GM19372 (cell line): ENCODE data around the gene A4GALT.
"Not testable (repeated sequence)": the region's sequence is repeated elsewhere in the genome, so short reads cannot be mapped to it uniquely, and the experiment has no call there.

Experiments
- ATAC-seq: cut with Tn5 transposase; IDR thresholded peaks from one replicate; pipeline ENCODE4 v1.9.1; 2021; ENCODE audit warnings: mild to moderate bottlenecking, low read depth, moderate library complexity; ENCODE audit not compliant: unreplicated experiment

The A4GALT gene

DNA sequence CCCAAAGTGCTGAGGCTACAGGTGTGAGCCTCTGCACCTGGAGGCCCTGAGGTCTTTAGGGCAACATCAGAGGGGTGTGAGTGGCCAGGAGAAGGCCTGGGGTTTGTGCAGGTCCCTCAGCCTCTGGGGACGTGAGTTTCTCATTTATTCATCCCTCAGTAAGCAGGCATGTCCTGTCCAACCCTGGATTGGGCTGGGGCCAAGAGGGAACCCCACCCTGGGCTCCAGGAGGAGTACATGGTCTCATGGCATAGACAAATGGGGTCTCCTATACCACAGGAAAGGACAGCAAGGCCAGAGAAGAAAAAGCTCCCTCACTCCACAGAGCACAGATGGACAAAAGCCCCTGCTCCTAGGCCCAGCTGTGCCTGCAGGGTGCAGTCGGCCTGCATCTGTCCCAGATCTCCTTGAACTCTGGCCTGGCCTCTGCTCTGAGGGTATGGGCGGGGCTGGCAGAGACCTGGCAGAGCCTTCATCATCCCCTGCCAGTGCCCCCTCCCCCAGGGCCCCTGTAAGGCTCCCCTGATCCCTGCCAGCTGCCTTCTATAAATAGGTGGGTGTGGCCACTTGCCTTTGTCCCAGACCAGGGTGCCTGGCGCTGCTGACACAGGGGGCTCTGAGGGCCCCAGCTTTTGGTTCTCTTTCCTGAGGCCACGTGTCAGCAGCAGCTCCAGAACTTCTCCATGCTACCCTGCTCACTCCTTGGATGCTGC lies 34.6 kb downstream of the A4GALT start:
- no peak for ATAC-seq

DNA sequence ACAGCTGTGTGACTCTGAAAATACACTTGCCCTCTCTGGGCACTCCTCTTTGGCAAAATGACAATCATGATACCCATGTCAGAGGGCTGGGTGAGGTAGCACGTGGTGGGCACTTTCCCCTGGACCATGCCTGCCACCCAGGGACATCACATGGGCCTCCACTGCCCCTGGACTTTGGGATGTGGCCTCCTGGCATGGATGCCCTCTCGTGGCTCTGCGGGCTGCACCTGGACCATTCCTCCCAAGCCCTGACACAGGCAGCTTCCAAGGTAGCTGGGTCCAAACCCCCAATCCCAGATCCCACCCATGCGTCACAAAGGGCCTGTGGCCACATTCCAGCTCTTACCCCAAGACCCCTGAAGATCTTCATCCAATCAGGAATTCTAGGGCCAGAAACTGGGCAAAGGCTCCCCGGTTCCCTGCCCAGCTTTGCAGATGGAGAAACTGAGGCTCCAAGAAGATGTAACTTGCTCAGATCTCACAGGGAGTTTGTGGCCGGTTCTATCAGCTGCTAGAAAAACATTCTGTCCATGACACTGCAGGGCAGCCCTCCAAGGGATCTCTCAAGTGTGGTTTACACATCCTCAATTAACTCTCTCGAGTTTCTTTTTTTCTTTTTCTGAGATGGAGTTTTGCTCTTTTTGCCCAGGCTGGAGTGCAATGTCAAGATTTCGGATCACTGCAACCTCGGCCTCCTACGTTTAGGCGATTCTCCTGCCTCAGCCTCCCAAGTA lies 36.0 kb downstream of the A4GALT start:
- no peak for ATAC-seq

DNA sequence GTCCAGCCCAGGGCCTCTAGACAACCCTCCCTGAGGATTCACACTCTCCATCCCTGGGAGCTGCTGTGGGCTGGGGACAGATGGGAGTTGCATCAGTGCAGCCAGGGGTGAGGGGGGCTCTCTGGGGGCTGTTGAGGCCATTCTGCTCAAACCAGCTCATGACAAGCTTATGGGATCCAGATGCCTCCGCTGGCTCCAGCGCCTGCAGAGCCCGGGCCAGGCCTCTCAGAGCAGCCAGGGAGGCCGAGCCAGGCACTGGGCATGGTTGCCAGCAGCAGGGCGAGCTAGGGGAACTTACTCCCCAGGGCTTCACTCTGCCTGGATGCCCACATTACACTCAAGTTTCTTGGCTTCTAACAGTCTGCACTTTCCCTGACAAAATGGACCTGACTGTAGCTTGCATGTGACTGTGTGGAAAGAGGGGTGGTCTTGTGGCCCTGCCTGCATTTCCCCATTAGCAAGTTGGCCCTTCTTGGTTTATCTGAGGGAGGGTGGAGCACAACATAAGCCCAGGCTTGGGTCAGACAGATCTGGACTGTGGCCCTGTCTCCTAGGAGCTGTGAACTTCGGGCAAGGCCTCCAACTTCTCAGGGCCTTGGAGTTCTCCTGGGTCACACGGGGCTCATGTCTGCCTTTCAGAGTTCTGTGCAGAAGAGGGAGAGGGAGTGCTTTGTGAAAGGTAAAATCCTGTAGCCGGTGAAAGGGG lies 36.9 kb downstream of the A4GALT start:
- ATAC-seq: no peak

DNA sequence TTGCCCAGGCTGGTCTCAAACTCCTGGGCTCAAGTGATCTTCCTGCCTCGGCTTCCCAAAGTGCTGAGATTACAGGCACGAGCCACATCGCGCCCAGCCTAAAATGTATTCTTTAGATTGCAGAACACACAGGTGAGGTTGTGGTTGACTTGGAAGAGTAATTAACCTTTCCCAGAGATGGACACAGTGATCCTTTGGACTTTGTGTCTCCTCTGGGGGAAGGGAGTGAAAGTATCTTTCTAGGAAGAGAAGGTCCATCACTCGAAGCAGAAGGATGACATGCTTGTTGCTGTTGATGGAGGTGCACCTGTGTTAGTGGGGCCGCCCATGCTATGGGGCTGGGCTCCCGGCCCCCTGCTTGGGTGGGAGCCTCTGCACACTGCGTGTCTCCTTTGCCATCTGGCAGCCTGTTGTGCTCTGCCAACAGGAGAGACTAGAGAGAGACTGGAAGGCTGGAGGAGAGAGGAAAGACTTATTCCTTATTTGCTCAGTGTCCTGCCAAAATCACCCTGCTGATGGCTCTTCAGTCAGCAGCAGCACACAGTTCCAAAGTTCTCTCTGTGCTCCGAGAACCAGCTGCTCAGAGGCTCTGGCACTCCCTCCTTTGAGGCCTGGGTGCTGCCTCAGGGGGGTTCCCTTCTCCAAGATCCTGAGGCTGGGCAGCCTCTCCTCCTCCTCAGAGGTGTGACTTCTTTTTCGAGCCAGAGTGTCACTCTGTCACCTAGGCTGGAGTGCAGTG lies 38.4 kb downstream of the A4GALT start:
- no peak for ATAC-seq

DNA sequence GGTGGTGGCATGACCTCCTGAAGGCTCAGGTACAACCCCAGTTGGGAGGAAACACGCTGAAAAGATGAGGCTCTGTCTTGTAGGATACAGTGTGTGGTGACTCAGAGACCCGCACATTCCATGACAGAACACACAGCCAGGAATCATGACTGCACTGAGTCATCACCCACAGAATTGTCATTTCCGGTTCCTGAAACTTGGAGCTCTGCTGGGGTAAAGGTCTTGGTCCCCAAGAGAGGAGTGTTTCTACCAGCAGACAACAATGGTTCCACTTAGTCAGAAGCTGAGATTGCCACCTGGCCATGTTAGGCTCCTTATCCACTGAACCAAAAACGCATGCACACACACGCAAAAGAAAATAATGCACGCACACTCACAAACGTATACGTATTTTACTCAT lies 40.0 kb downstream of the A4GALT start:
- no peak for ATAC-seq

DNA sequence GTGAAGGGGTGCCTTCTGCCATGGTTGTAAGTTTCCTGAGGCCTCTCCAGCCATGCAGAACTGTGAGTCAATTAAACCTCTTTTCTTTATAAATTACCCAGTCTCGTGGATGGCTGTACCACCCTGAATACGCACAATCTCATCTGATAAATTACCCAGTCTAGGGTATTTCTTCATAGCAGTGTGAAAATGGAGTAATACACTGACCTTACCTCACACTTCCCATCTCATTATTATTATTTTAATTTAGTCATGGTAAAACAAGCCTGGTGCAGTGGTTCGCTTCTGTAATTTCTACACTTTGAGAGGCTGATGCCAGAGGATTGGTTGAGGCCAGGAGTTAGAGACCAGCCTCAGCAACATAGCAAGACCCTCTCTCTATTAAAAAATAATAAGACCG lies 41.0 kb downstream of the A4GALT start:
- no peak for ATAC-seq

DNA sequence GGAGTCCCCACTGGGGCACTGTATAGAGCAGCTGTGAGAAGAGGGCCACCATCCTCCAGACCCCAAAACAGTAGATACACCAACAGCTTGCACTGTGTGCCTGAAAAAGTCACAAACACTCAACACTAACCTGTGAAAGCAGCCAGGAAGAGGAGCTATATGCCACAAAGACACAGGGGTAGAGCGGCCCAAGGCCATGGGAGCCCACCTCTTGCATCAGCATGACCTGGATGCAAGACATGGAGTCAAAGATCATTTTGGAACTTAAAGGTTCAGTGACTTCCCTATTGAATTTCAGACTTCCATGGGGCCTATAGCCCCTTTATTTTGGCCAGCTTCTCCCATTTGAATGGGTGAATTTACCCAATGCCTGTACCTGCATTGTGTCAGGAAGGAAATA lies 41.8 kb downstream of the A4GALT start:
- ATAC-seq: no peak

DNA sequence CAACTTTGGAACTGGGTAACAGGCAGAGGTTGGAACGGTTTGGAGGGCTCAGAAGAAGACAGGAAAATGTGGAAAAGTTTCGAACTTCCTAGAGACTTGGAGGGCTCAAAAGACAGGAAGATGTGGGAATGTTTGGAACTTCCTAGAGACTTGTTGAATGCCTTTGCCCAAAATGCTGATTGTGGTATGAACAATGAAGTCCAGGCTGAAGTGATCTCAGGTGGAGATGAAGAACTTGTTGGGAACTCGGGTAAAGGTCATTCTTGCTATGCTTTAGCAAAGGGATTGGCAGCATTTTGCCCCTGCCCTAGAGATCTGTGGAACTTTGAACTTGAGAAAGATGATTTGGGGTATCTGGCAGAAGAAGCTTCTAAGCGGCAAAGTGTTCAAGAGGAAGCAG lies 42.7 kb downstream of the A4GALT start:
- not testable (repeated sequence) for ATAC-seq

DNA sequence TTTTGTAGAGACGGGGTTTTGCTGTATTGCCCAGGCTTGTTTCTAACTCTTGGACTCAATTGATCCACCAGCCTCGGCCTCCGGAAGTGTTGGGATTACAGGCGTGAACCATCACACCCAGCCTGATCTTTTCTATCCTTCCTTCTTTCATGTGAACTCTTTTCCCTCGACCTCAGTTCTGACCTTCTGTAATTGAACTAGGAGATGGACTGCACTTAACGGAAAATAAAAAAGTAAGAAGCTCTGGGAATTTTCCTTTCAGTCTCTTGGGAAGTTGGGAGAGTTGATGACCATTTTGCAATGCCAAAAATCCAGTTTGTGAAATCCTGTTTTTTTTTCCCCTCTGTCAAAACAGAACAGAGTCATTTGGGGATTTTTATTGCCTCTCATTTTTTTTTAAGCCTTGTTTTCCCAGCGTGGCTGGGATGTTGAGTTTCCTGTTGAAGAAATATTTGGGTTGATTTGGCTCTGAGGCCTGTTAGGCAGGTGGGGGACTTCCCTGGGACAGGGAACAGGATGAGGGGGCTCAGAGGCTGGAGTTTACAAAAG lies 44.5 kb downstream of the A4GALT start:
- ATAC-seq: no peak

DNA sequence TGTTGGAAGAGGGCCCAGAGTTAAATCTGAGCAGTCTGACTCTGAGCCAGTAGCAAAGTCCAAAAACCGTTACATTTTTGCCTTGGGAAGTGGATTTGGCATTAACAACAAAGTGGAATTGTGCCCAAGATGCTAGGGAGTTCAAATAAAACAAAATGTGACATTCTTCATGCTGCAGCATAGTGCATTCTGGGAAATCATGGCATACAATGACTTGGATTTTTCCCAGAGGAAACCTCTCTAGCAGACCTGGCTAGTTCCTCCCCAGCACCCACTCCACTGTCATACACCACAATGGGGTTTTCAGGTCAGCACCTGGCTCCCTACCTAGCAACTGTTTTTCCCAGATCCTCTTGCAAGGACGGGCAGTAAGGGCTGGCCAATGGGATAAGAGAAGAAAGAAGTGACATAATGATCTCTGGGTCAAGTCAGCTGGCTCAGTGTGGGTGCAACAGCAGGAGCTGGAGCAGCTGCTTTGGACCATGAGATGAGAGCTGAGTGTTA lies 46.7 kb downstream of the A4GALT start:
- ATAC-seq: no peak

DNA sequence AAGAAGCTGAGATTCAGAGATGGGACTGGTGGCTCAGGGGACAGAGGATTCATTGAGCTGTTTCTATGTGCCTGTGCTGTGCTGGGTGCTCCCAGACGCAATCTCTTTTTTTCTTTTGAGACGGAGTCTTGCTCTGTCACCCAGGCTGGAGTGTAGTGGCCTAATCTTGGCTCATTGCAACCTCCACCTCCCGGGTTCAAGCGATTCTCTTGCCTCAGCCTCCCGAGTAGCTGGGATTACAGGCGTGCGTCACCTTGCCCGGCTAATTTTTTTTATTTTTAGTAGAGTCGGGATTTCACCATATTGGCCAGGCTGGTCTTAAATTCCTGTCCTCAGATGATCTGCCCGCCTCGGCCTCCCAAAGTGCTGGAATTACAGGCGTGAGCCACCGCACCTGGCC lies 47.6 kb downstream of the A4GALT start:
- not testable (repeated sequence) for ATAC-seq

DNA sequence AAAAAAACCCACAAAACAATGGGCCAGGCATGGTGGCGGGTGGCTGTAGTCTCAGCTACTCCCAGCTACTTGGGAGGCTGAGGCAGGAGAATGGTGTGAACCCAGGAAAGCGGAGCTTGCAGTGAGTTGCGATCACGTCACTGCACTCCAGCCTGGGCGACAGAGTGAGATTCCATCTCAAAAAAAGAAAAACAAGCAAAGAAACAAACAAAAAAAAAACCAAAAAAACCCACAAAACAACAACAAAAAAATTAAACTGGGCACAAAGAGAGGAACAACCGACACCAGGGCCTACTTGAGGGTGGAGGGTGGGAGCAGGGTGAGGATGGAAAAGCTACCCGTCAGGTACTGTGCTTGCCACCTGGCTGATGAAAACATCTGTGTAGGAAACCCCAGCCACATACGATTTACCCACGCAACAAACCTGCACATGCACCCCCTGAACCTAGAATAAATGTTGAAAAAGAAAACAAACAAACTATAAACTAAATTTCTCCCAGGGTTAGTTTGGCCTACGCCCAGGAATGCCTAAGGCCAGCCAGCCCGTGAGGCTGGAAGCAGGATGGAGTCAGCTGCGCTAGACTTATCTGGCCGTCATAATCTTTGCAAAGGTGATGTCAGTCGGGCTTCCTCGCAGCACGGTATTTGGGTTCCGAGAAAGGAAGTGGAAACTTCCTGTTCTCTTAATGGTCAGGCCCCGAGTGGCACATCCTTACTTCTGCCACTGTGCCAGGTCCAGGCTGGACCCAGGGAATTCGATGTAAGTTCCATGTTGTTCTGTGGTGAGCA lies 49.6 kb downstream of the A4GALT start:
- ATAC-seq: no peak

DNA sequence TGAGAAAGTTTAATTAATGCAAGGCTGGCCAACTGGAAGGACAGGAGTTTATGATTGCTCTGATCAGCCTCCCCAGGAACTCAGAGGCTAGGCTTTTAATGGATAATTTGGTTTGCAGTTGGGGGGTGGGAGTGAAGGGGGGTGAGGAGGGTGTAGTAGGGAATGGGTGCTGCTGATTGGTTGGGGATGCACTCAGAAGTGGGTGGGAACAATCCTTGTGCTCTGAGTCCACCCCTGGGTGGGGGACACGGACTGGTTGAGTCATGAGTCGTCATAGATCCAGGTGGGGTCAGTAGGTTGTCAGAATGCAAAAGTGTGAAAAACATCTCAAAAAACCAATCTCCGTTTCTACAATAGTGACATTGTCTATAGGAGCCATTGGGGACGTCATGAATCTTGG lies 50.6 kb downstream of the A4GALT start:
- ATAC-seq: no peak

DNA sequence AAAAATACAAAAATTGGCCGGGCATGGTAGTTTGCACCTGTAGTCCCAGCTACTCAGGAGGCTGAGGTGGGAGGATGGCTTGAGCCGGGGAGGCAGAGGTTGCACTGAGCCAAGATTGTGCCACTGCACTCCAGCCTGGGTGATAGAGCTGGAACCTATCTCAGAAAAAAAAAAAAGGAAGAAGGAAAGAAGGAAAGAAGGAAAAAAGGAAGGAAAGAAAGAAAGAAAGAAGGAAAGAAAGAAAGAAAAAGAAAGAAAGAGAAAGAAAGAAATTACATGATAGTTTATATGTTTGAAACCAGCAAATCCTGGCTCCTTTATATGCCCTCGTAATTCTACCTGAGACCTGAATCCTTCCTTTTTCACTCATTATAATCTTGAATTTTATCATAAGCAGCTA lies 54.3 kb downstream of the A4GALT start:
- not testable (repeated sequence) for ATAC-seq

DNA sequence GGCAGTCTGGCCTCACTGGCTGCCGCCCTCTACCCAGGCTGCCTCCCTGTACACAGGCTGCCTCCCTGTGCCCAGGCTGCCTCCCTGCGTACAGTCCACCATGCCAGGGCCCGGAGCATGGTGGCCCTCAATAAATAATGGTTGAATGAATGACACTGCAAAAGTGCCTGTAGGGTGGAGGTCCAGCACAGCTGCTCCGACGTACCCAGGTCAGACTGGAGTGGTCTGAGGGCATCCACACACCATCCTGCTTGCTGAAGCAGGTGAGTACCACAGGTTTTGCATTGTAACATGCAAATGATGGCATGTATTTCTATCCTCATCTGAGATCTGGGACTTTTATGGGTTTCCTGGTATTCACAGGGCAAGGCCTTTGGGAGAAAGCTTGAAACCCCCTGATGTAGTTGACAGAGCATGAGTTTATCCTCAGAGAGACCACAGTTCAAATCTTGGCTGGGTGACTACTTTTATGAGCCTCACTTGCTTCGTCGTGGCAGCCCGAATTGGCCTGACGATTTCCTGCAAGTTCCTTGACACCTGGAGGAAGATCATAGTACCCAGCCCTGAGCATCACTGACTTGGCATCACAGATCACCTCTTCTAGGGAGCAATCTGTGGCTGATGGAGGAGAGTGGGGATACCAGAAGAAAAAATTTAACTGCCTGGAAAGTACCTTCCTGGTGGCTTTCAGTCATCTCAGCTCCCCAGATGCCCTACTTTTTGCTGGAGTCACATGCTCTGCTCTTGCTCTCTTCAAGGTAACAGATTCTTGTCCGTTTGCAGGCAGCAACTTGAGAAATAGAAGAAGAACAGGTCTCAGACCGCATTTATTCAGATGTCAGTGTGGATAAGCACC lies 55.5 kb downstream of the A4GALT start:
- no peak for ATAC-seq

DNA sequence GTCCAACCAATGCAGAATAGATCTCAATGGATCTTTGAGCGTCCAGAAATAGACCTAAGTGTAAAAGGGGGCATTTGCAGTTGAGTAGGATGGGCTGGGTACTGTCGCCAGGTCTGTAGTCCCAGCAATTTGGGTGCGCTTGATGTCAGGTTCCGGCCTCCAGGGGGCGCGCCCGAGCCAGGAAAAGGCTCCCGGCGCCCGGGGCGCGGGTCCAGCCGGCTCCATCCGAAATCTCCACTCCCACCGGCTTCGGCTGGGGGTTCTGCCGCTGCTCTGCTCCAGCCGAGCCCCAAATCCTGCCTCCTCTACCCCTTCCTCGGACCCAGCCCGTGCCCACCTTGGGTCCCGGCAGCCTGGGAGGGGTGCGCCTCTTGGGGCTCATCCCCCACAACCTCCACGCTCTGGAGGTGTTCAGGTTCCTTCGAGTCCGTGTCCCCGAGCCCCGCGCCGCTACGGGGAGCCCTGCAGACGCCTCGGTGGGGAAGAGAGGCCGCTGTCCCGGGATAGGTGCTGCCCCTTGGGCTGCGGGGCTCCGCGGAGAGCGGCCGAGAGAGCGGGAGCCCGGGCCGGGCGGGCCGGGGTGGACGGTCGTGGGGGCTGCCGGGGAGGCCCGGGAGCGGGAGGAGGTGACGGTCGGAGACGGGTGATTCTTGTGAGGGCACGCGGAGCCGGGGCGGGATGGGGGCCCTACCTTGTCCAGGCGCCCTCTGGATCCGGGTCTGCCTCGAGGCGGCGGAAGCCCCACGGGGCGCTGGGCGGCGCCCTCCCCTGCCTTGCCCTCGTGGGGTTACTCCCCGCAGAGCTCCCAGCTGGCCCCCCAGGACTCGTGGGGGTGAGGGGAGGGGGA lies 58.5 kb downstream of the A4GALT start:
- ATAC-seq: no peak

DNA sequence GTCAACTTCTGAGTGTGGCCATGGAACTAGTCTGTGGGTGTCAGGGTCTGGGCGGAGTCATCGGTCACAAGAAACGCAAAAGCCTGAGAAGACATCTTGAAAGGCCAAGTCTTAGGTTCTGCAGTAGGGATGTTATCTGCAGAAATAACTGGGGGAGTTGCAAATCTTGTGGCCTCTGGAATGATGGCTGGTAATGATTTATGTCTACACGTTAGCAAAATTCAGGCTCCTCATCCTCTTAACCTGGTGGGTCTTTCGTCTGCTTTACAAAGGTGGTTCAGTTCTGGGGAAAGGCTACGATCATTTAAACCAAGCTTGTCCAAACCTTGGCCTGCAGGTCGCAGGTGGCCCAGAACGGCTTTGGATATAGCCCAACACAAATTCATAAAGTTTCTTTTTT lies 64.1 kb downstream of the A4GALT start:
- no peak for ATAC-seq

DNA sequence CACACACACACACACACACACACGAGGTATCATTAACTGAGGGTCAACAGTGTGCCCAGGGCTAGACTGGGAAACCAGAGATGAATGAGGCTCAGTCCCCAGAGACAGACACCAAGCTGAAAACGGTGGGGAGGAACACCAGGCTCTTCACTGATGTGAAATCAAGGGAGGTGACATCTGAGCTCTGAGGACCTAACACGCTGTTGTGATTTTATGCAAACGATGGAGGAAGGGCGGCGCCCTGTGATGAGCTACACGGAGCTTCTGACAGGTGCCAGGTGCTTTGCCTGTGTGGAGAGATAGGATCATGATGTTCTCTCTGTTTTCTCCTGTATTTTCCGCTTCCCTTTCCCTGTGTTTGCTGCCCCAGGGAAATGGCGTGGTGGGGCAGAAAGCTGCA lies 65.0 kb downstream of the A4GALT start:
- ATAC-seq: no peak
